Adipocyte (in vitro differentiated cells): Measurements from ENCODE around the gene SLC9A7.
A peak's percentile ranks its signal among the peaks of the same experiment; 100 is the strongest.

Experiments used
- DNase-seq: peaks from one replicate; pipeline ENCODE4 v3.0.0-alpha.2; 2015; ENCODE audit warnings: low read depth
- H3K27me3 ChIP-seq: replicated peaks from 2 replicates; pipeline ENCODE4 v1.7.0; 2013; ENCODE audit warnings: mild to moderate bottlenecking, low read length, moderate library complexity; ENCODE audit not compliant: control insufficient read depth, insufficient read depth
- H3K36me3 ChIP-seq: 2 replicates; pipeline ENCODE4 v1.7.0; 2013; ENCODE audit warnings: low read length, mild to moderate bottlenecking, moderate library complexity; ENCODE audit not compliant: control insufficient read depth, insufficient read depth, severe bottlenecking
- H3K4me1 ChIP-seq: 2 replicates; pipeline ENCODE4 v1.7.0; 2013; ENCODE audit warnings: mild to moderate bottlenecking, low read length, moderate library complexity; ENCODE audit not compliant: control insufficient read depth, insufficient read depth
- H3K4me3 ChIP-seq: 2 replicates; pipeline ENCODE4 v1.7.0; 2013; ENCODE audit warnings: mild to moderate bottlenecking, low read length, moderate library complexity
- H3K9ac ChIP-seq: 2 replicates; pipeline ENCODE4 v1.7.0; 2013; ENCODE audit warnings: mild to moderate bottlenecking, low read length, moderate library complexity
- H3K9me3 ChIP-seq: 2 replicates; pipeline ENCODE4 v1.7.0; 2013; ENCODE audit warnings: mild to moderate bottlenecking, low read length, moderate library complexity; ENCODE audit not compliant: control insufficient read depth

SLC9A7 gene

DNA sequence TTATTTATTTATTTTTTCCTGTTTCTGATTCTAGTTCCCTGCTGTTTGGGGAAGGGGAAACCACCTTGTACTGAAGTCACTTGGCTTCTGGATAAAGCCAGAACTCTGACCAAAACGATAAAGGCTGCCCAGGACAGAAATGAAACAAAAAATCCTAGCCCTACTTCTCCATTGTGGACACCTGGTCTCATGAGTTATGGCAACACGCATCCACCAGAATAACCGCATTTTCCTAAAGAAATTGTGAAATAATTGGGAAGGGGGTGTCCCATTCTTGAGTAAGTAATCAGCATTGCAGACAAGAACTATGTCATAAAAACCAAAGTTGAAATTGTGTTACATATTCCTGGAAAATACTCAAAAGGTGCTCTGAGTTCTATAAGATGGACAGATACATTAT lies 42.1 kb downstream of the SLC9A7 start:
- Histone ChIP-seq H3K9me3 (no peaks in the 10 kb centered on the region), H3K36me3 (no peaks in the 10 kb centered on the region), H3K9ac (no peak overlapping the region), H3K27me3 (no peaks in the 10 kb centered on the region), H3K4me1 (peaks cover 5% of the 10 kb centered on the region), H3K4me3 (no peak overlapping the region)
- no peak for DNase-seq

DNA sequence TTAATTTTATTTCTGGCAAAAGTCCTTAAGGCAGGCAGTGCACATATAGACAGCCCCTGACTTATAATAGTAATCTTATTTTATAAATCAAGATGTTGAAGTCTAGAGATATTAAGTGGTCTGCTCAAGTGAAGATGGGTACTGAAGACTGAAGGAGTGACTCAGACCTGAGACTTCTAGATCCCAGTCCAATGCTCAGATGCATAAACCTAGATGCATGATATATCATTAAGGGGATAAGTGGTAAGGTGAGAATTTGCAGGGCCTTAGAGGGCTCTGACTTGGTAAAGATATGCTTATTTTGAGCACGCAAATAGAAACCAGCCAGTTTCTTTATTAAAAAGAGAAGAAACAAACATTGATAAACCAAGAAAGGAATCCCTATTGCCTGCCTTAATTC lies 42.9 kb downstream of the SLC9A7 start:
- Histone ChIP-seq H3K9ac (no peak overlapping the region), H3K4me3 (no peak overlapping the region), H3K36me3 (no peaks in the 10 kb centered on the region), H3K27me3 (no peaks in the 10 kb centered on the region), H3K4me1 (peaks cover 5% of the 10 kb centered on the region), H3K9me3 (no peaks in the 10 kb centered on the region)
- no peak for DNase-seq

DNA sequence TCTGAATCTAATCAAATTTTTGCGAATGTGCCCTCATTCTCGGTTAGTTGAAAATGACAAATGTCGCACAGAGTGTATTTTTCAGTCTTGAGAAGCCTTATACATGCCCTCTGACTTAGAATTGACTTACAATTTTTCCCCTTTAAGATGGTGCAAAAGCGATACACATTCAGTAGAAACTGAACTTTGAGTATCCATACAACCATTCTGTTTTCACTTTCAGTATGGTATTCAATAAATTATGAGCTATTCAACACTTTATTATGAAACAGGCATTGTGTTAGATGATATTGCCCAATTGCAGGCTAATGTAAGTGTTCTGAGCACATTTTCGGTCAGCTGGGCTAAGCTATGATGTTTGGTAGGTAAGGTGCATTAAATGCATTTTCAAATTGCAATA lies 43.4 kb downstream of the SLC9A7 start:
- Histone ChIP-seq H3K9me3 (no peaks in the 10 kb centered on the region), H3K36me3 (no peaks in the 10 kb centered on the region), H3K27me3 (no peaks in the 10 kb centered on the region), H3K4me1 (peaks cover 5% of the 10 kb centered on the region), H3K9ac (no peak overlapping the region), H3K4me3 (peak overlapping the region; percentile 48)
- DNase-seq: no peak

DNA sequence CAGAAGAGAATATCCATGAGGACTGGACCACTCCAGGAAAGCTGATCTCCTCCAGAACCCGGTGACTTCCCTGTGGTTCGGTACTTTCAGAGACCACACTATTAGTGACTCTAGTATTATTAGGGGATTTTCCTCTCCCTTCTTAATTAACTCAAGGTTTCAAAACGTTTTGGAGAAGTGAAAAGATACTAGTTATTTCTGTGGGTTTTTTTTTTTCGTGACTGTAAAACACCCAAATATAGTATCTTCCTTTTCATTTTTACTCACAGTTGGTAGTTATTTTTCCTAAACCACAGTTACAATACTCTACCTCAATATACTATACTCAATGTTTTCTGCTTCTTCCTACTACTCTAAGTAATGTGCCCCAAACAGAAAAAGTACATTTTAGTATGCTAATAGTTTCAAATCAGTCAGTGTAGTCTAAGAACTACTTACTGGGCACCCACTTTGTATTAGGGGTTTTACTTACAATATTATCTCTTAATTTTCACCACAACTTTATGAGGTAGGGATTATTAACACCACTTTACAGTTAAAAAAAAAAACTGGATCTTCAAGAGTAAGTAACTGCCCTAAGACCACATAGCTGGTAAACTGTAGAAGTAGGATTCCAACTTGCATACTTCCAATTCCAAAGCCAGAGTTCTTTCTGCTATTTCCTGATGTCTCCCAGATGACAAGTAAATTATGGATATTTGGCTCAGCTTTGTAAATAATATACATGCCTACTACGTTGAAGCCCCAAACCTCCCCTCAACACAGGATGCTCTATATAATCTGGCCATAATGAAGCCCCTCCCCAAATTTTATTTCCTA lies 45.0 kb downstream of the SLC9A7 start:
- Histone ChIP-seq H3K4me1 (peaks cover 5% of the 10 kb centered on the region), H3K27me3 (no peaks in the 10 kb centered on the region), H3K9me3 (no peaks in the 10 kb centered on the region), H3K9ac (no peak overlapping the region), H3K4me3 (no peak overlapping the region), H3K36me3 (no peaks in the 10 kb centered on the region)
- DNase-seq: peak; percentile 35

DNA sequence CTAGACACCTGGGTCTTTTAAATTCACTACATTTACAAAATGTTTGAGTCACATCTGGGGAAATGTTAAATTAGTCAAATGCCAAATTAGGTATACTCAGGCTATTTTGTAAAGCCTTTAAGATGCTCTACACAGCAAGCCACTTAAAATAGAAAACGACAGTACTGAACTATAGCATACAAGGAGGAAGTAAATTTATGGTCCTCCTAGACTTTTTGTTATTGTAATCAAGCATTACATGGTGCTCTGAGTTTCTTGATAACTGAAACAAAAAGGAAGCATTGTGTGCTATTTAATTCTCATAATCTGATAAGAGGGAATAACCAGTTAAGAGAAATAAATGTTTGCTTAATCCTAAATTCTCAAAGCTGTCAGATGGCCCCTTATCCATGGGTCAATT lies 46.2 kb downstream of the SLC9A7 start:
- Histone ChIP-seq H3K36me3 (no peaks in the 10 kb centered on the region), H3K27me3 (no peaks in the 10 kb centered on the region), H3K9me3 (no peaks in the 10 kb centered on the region)

DNA sequence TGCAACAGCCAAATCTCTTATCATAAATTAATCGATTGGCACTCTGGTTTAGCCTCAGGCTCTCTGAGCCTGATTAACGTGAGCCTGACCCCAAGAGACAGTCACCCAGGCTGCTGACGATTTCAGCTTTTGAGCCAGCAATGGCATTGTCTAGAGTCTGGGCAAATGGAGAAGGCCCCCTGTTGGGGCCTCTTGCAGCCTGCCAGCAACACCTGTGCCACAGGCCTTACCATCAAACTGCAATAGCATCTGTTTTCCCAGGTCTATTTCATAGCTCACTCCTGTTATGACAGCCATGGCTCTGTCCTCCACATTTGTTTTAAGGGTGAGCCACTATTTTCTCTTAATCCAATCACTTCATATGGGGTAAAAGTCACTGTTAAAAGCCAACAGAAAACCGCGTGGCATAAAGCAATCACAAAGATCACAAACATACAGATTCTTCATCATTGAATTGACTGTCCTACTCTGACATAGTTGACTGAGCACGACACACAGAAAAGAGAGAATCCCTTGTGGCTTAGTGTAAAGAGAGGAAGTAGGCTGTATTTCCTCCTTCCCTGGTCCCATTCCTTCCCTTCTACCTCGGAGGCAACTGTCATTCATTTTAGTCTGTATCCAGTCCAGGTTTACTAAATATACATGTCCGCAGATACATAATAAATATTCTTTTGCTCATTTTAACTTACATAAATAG lies 47.8 kb downstream of the SLC9A7 start:
- H3K36me3 ChIP-seq: no peaks in the 10 kb centered on the region
- H3K4me1 ChIP-seq: peaks cover 5% of the 10 kb centered on the region
- no peak overlapping the region for H3K4me3 ChIP-seq
- no peak overlapping the region for H3K9ac ChIP-seq
- no peaks in the 10 kb centered on the region for H3K9me3 ChIP-seq
- no peaks in the 10 kb centered on the region for H3K27me3 ChIP-seq
- DNase-seq: no peak

More for the DNA sequence above, 46.2 kb downstream of the SLC9A7 start:
- Histone ChIP-seq H3K9ac (no peak overlapping the region), H3K4me3 (no peak overlapping the region), H3K4me1 (peaks cover 5% of the 10 kb centered on the region)
- DNase-seq: no peak

DNA sequence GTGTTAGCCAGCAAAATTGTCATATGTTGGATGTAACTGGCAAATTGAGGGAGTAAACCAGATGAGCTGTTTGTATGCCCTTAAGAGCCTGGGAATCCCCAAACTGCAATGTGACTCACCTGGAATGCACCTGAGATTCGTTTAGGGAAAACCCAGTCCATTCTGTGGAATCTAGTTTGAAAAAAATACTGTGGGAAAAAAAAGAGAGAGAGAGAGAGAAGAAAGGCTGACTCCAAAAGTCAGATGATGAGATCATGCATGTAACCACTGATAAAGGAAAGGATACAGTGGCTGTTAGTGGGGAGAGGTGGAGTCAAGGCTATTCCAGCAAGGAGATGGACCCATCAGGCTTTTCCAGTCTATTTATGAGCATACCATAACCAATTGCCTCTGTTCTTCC lies 48.5 kb downstream of the SLC9A7 start:
- DNase-seq: no peak
- no peak overlapping the region for H3K4me3 ChIP-seq
- H3K9ac ChIP-seq: no peak overlapping the region
- H3K36me3 ChIP-seq: no peaks in the 10 kb centered on the region
- H3K9me3 ChIP-seq: no peaks in the 10 kb centered on the region
- H3K4me1 ChIP-seq: peaks cover 5% of the 10 kb centered on the region
- no peaks in the 10 kb centered on the region for H3K27me3 ChIP-seq

DNA sequence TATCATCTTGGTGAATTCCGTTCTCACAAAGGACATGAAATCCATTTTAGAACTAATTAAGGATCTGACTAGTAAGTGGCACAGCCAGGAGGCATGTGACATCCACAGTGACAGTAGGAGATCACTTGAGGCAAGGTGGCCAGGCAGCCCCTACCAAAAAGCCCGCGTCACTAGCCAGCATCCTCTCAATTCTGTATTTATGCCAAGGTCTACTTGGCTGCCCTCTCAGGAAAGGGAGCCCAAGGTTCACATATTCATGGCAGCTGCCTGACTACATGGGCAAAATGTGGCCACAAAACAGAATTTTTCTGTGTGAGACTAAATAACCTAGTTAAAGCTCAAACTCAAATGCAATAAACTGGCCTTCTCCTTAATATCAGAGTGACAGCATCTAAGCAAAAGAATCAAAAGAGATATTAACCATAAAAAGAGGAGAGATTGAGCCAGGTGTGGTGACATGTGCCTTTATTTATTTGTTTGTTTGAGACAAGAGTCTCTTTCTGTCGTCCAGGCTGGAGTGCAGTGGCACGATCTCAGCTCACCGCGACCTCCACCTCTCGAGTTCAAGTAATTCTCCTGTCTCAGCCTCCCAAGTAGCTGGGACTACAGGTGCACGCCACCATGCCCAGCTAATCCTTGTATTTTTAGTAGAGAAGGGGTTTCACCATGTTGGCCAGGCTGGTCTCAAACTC lies 51.5 kb downstream of the SLC9A7 start:
- Histone ChIP-seq H3K4me3 (no peak overlapping the region), H3K4me1 (peaks cover 6% of the 10 kb centered on the region), H3K9ac (no peak overlapping the region), H3K36me3 (no peaks in the 10 kb centered on the region), H3K9me3 (no peaks in the 10 kb centered on the region), H3K27me3 (no peaks in the 10 kb centered on the region)
- no peak for DNase-seq

DNA sequence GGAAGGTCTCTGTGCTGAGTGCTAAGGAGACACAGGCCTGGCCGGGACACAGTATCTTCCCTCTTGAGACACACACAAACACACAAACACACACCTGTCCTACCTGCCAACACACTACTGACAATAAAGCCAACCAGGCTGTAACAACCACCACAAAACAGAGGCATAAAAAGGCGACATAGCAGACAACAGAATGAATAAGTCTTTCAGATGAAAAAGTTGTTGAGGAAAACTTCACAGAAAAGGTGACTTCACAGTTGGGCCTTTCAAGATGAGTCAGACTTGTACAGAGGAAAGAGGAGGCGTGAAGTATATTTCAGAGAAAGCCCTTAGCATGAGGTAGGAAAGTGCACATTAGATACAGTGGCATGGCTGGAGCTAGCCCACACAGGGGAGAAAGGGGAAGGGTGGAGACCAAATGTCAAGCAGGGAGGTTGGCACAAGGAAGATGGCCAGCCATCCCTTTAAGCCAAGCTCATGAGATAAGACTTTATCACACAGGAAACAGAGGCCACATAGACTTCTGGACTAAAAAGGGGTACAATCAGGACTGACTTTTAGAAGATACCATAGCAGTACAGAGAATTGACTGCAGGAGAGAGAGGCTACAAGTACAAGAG lies 54.0 kb downstream of the SLC9A7 start:
- Histone ChIP-seq H3K4me1 (peaks cover 6% of the 10 kb centered on the region), H3K9me3 (no peaks in the 10 kb centered on the region), H3K27me3 (no peaks in the 10 kb centered on the region), H3K36me3 (no peaks in the 10 kb centered on the region), H3K4me3 (no peak overlapping the region), H3K9ac (no peak overlapping the region)
- DNase-seq: peak; percentile 13

DNA sequence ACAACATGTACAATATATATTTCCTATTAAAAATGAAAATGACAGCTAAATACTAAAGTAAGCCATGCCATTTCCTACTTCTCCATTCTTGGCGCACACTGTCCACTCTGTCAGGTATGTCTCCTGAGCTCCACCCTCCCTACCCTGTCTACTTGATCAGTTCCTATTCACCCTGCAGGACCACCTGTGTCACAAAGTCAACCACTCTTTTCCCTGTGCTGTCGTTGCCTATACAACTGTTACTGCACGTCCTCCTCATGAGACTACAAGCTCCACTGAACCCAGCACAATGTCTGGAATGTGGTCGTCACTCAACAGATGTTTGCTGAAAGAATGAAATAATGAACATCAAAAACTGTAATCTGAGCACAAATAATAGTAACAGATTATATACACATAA lies 54.9 kb downstream of the SLC9A7 start:
- Histone ChIP-seq H3K4me3 (no peak overlapping the region), H3K9ac (no peak overlapping the region), H3K36me3 (no peaks in the 10 kb centered on the region), H3K4me1 (peaks cover 6% of the 10 kb centered on the region), H3K27me3 (no peaks in the 10 kb centered on the region), H3K9me3 (no peaks in the 10 kb centered on the region)
- DNase-seq: peak; percentile 11

DNA sequence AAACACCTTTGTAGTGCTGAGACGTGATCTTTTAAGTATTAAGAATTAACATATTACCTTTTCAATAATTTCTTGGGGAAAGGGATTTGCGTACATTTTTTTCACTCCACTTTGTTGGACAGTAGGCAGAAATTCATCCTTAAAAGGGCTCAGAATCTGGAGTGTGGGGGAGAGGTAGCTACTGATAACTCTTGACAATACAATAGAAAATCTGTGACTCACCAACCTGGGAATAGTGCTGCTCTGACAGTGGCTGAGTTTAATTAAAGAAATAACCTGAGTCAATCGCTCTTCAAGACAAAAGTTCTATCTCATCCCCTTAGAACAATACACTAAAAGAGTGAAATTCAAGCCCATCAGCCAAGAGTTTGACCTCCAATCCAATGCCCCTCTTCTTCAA lies 60.2 kb downstream of the SLC9A7 start:
- Histone ChIP-seq H3K9me3 (no peaks in the 10 kb centered on the region), H3K9ac (no peak overlapping the region), H3K36me3 (no peaks in the 10 kb centered on the region), H3K4me3 (no peak overlapping the region), H3K4me1 (no peaks in the 10 kb centered on the region), H3K27me3 (no peaks in the 10 kb centered on the region)
- no peak for DNase-seq
